ENCODE results near the gene NKX2-3.

Gene NKX2-3

DNA sequence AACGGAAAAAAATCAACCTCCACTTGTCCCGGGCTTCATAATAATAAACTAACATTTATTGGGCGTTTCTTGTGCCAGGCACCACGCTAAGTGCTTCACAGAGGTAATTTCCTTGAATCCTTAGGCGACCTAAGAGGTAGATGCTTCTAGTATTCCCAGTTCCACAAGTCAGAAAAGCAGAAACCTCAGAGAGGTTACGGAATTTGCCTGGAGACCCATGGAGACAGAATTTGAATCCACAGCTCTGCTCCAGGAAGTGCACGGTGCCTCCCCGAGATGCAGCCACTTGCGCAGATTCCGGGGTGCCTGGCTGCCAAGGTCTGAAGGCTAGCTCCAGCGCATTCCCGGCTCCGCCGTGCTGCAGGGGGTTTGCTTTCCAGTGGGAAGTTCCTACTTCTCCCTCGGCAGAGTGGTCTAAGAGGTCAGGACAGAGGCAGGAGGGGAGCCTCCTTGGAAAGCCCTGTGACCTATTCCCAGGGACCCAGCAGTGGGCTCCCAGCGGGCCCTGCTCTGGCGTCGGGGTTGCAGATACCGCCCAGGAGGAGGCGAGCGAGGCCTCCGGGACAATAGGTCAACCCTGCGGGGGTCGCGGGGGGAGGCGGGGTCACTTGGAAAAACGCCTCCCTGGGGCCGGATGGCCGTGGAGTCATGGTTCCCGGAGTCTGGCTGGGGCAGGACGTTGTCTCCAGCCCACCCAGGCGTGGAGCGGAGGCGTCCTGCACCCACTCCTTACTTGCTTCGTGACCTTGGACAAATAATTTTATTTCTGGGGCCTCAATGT lies 10.1 kb upstream of the NKX2-3 start:
- no peak for DNase-seq (ENCODE audit: low read depth)
- TF ChIP-seq, protein P1, sequence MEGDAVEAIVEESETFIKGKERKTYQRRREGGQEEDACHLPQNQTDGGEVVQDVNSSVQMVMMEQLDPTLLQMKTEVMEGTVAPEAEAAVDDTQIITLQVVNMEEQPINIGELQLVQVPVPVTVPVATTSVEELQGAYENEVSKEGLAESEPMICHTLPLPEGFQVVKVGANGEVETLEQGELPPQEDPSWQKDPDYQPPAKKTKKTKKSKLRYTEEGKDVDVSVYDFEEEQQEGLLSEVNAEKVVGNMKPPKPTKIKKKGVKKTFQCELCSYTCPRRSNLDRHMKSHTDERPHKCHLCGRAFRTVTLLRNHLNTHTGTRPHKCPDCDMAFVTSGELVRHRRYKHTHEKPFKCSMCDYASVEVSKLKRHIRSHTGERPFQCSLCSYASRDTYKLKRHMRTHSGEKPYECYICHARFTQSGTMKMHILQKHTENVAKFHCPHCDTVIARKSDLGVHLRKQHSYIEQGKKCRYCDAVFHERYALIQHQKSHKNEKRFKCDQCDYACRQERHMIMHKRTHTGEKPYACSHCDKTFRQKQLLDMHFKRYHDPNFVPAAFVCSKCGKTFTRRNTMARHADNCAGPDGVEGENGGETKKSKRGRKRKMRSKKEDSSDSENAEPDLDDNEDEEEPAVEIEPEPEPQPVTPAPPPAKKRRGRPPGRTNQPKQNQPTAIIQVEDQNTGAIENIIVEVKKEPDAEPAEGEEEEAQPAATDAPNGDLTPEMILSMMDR (conservative IDR thresholded peaks at IDR 0.05; ENCODE audit: control insufficient read depth, insufficient read depth, low read depth, low read length), result no peak

DNA sequence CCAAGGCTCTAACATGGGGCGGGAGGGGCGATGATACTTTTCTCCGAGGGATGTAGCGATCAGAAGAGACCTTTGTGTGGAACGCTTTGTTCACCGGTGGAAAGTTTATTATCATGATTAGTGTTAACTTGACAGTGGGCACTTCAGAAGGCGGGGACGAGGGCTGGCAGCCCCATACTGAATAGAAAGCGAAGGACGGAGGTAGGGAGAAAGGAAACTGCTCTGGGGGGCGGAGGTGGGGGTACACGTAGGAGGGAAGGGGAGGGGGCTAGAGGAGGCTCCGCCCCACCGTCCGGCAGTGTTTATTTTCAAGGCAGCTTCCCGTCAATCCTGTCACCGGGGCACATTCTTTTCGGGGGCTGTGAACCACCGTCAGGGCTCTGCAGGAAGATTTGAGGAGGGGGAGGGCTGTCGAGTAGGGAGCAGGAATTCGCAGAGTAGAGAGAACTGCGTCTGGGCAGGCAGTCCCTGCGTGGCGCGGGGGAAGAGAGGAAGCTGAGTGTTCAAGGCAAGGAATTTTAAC lies 9.4 kb upstream of the NKX2-3 start:
- TF ChIP-seq, protein P1 (conservative IDR thresholded peaks at IDR 0.05; ENCODE audit: control insufficient read depth, insufficient read depth, low read depth, low read length), result no peak
- DNase-seq (ENCODE audit: low read depth), result no peak
- H3K4me3 ChIP-seq (ENCODE audit: control insufficient read depth, low read depth, low read length), result no peak overlapping the region

More for the DNA sequence above, 10.1 kb upstream of the NKX2-3 start:
- H3K4me3 ChIP-seq (ENCODE audit: control insufficient read depth, low read depth, low read length), result no peak overlapping the region

DNA sequence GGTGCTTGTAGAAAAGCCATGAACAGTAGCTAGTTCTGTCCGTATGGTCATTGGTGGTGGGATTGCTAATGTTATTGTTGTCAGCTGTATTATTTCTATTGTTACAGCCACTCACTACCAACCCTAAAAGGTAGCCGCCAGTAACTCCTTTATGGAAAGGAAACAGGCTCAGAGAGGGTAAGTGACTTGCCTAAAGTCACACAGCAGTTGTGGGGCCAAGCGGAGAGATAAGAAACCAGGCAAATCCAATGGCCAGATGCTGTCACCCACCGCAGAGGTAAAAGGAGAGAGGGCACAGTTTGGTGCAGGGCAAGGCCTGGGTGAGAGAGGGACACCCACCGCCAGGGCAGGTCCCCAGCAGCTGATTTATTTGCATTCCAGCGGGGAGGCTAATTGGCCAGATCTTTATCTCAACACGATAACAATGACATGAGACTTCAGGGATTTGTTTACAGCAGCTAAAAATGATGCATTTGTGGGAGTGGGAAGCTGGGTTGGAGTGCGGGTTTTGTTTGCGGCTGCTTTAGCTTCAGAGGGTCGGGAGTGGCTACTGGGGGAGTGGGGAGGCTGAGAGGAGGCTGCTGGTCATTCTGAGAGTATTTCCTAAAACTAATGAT lies 8.6 kb upstream of the NKX2-3 start:
- H3K4me3 ChIP-seq (ENCODE audit: control insufficient read depth, low read depth, low read length), result no peak overlapping the region
- DNase-seq (ENCODE audit: low read depth), result no peak
- TF ChIP-seq, protein P1 (conservative IDR thresholded peaks at IDR 0.05; ENCODE audit: control insufficient read depth, insufficient read depth, low read depth, low read length), result no peak

DNA sequence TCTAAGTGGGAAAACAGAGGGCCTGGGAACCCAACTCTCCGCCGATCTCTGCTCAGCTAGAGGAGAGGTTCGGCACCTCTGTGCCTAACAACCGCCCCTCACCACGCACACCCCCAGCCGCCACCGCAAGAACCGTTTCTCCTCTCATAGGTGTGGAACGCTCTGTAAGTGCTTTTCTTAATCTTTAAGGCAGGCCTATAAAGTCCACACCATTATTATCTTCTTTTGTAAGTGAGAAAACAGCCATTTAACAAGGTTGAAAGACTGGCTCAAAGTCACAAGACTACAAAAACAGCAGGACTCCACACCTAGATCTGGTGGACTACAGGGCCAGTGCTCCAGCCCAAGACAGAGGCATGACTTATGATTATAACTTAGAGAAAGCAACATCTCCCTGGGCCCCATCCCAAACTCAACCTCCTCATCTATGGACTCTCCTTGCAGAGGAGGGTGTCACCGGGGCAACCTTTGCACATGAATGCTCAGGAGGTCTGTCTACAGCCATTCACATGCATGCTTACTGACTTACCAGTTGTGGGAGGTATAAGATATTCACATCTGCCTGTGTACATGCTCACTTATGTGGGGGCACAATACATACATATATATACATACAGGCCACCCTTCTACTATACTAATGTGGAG lies 7.9 kb upstream of the NKX2-3 start:
- TF ChIP-seq, protein P1 (conservative IDR thresholded peaks at IDR 0.05; ENCODE audit: control insufficient read depth, insufficient read depth, low read depth, low read length), result no peak

DNA sequence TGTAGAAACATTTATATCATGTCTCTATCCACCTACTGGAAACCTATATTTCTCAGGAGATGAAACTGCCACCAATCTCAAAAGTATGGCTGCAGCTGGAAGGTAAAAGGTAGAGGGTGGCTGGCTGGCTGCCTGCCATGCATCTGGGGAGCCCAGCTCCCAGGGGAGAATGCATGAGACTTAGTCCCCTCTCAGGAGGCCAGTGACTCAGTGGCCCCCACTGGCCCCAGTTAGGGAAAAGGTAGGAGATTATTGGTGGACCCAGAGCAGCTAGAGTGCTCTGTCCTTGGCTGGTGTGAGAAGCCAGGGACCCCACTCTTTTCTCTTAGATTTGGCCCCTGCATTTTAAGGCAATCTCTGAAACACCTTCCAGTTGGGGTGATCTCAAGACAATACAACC lies 6.8 kb upstream of the NKX2-3 start:
- H3K4me3 ChIP-seq (ENCODE audit: control insufficient read depth, low read depth, low read length), result no peak overlapping the region
- TF ChIP-seq, protein P1 (conservative IDR thresholded peaks at IDR 0.05; ENCODE audit: control insufficient read depth, insufficient read depth, low read depth, low read length), result no peak
- no peak for DNase-seq (ENCODE audit: low read depth)

More for the DNA sequence above, 7.9 kb upstream of the NKX2-3 start:
- DNase-seq (ENCODE audit: low read depth), result no peak
- no peak overlapping the region for H3K4me3 ChIP-seq (ENCODE audit: control insufficient read depth, low read depth, low read length)

DNA sequence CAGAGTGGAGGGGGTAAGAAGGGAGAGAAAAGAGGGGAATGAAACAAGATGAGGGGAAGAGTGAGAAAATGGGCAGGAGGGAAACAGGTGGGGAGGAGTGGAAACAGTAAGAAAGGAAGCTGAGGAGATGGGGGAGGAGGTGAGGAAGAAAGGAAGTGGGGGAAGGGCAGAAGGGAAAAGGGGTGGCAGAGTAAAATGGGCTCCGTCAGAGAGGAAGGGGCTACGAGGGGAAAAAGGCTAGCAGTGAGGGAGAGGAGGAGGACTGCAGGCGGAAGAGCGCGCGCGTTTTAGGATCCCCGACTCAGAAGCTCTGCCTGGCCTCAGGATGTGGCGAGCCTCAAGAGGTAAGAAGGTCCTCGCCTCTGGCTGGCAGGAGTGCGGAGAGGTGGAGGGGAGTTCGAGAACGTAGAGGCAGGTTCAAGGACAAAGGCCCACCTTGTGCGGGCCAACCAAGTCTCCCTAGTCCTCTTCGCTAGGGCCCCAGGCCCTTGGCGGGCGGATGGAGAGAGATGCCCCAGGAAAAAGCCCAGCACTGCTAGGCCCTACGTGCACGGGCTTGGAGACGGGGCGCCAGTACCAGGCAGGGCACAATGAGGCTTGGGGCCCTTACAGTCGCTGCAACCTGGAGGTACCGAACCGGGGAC lies 5.8 kb upstream of the NKX2-3 start:
- DNase-seq (ENCODE audit: low read depth), result no peak
- TF ChIP-seq, protein P1 (conservative IDR thresholded peaks at IDR 0.05; ENCODE audit: control insufficient read depth, insufficient read depth, low read depth, low read length), result no peak
- no peak overlapping the region for H3K4me3 ChIP-seq (ENCODE audit: control insufficient read depth, low read depth, low read length)

Data from fibroblast of mammary gland (primary cell).